ENCODE measurements around the gene FMO5.

FMO5 gene

DNA sequence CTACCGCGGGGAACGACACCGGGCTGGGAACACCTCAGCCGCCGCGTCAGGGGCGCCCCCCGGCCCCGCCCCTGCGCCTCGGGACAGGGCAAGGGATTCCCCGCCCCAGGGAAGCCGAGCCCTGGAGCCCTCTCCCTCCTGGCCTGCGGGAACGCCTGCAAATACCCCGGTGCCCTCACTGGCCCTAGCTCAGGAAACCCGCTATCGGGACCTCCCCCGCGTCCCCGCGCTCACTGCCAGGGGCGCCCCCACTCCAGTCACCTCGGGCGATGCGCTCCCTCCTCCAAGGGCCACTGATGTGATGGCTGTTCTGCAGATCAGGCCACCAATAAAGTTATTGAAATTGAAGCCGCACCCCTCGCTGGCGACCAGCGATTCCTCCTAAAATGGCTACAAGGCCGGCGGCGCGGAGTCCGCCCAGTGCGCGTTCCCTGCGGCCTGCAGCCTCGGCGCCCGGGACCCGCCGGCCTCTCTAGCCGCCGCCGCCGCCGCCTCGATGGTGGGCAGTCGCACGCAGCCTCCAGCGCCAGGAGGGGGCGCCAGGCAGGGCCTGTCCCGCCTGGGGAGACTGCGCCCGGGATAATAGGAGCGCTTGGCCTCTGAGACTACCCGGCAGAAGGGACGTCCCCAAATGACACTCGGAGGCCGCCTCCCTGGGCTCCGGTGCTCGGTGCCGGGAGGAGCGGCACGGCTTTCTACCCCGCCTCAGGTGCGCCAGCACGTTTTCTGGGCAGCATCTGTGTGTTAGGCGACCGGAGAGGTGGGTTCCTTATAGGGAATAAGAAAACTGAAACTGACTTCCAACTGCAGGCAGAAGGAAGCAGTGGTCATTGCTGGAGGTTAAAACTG lies 52.7 kb downstream of the FMO5 start, which contains the start of gene PRKAB2 (continued):
- TF ChIP-seq, protein P1, sequence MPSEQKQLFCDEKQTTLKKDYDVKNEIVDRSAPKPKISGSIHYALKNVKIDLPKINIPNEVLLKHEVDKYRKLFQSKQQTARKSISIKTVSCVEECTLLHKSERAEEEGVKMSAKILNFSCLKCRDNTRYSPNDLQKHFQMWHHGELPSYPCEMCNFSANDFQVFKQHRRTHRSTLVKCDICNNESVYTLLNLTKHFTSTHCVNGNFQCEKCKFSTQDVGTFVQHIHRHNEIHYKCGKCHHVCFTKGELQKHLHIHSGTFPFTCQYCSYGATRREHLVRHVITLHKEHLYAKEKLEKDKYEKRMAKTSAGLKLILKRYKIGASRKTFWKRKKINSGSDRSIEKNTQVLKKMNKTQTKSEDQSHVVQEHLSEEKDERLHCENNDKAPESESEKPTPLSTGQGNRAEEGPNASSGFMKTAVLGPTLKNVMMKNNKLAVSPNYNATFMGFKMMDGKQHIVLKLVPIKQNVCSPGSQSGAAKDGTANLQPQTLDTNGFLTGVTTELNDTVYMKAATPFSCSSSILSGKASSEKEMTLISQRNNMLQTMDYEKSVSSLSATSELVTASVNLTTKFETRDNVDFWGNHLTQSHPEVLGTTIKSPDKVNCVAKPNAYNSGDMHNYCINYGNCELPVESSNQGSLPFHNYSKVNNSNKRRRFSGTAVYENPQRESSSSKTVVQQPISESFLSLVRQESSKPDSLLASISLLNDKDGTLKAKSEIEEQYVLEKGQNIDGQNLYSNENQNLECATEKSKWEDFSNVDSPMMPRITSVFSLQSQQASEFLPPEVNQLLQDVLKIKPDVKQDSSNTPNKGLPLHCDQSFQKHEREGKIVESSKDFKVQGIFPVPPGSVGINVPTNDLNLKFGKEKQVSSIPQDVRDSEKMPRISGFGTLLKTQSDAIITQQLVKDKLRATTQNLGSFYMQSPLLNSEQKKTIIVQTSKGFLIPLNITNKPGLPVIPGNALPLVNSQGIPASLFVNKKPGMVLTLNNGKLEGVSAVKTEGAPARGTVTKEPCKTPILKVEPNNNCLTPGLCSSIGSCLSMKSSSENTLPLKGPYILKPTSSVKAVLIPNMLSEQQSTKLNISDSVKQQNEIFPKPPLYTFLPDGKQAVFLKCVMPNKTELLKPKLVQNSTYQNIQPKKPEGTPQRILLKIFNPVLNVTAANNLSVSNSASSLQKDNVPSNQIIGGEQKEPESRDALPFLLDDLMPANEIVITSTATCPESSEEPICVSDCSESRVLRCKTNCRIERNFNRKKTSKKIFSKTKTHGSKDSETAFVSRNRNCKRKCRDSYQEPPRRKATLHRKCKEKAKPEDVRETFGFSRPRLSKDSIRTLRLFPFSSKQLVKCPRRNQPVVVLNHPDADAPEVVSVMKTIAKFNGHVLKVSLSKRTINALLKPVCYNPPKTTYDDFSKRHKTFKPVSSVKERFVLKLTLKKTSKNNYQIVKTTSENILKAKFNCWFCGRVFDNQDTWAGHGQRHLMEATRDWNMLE (tag by site-specific recombination; conservative IDR thresholded peaks at IDR 0.05; ENCODE audit: low read depth) = peak; percentile 33; the same call in 1 of the 2 replicates
- TF ChIP-seq TRIM28 (IDR thresholded peaks at IDR 0.05; ENCODE audit: borderline replicate concordance, low read length) = no peak
- peak; percentile 97 for TF ChIP-seq KLF10 (tag by site-specific recombination; IDR thresholded peaks at IDR 0.05)
- TF ChIP-seq ZNF132 (tag by site-specific recombination; IDR thresholded peaks at IDR 0.05; ENCODE audit: borderline replicate concordance) = no peak
- TF ChIP-seq, protein P2, sequence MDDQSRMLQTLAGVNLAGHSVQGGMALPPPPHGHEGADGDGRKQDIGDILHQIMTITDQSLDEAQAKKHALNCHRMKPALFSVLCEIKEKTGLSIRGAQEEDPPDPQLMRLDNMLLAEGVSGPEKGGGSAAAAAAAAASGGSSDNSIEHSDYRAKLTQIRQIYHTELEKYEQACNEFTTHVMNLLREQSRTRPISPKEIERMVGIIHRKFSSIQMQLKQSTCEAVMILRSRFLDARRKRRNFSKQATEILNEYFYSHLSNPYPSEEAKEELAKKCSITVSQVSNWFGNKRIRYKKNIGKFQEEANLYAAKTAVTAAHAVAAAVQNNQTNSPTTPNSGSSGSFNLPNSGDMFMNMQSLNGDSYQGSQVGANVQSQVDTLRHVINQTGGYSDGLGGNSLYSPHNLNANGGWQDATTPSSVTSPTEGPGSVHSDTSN (CRISPR knock-in tag; IDR thresholded peaks at IDR 0.05) = peak; percentile 88; the same call in 1 of the 2 replicates
- no peak for TF ChIP-seq GFI1B (tag by site-specific recombination; IDR thresholded peaks at IDR 0.05)
- TF ChIP-seq, protein P3, sequence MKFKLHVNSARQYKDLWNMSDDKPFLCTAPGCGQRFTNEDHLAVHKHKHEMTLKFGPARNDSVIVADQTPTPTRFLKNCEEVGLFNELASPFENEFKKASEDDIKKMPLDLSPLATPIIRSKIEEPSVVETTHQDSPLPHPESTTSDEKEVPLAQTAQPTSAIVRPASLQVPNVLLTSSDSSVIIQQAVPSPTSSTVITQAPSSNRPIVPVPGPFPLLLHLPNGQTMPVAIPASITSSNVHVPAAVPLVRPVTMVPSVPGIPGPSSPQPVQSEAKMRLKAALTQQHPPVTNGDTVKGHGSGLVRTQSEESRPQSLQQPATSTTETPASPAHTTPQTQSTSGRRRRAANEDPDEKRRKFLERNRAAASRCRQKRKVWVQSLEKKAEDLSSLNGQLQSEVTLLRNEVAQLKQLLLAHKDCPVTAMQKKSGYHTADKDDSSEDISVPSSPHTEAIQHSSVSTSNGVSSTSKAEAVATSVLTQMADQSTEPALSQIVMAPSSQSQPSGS (tag by site-specific recombination; IDR thresholded peaks at IDR 0.05; ENCODE audit: low read depth) = peak; percentile 3; the same call in 1 of the 2 replicates
- no peak for TF ChIP-seq ZNF792 (tag by site-specific recombination; IDR thresholded peaks at IDR 0.05)
- TF ChIP-seq ZNF221 (tag by site-specific recombination; IDR thresholded peaks at IDR 0.05; ENCODE audit: borderline replicate concordance) = no peak
- TF ChIP-seq, protein P4, sequence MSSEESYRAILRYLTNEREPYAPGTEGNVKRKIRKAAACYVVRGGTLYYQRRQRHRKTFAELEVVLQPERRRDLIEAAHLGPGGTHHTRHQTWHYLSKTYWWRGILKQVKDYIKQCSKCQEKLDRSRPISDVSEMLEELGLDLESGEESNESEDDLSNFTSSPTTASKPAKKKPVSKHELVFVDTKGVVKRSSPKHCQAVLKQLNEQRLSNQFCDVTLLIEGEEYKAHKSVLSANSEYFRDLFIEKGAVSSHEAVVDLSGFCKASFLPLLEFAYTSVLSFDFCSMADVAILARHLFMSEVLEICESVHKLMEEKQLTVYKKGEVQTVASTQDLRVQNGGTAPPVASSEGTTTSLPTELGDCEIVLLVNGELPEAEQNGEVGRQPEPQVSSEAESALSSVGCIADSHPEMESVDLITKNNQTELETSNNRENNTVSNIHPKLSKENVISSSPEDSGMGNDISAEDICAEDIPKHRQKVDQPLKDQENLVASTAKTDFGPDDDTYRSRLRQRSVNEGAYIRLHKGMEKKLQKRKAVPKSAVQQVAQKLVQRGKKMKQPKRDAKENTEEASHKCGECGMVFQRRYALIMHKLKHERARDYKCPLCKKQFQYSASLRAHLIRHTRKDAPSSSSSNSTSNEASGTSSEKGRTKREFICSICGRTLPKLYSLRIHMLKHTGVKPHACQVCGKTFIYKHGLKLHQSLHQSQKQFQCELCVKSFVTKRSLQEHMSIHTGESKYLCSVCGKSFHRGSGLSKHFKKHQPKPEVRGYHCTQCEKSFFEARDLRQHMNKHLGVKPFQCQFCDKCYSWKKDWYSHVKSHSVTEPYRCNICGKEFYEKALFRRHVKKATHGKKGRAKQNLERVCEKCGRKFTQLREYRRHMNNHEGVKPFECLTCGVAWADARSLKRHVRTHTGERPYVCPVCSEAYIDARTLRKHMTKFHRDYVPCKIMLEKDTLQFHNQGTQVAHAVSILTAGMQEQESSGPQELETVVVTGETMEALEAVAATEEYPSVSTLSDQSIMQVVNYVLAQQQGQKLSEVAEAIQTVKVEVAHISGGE (tag by site-specific recombination; conservative IDR thresholded peaks at IDR 0.05; ENCODE audit: low read depth) = peak; percentile 46
- TF ChIP-seq ZNF670 (tag by site-specific recombination; IDR thresholded peaks at IDR 0.05; ENCODE audit: low read depth) = no peak
- no peak for TF ChIP-seq ZNF23 (tag by site-specific recombination; IDR thresholded peaks at IDR 0.05; ENCODE audit: borderline replicate concordance)
- no peak for TF ChIP-seq SALL2 (tag by site-specific recombination; IDR thresholded peaks at IDR 0.05; ENCODE audit: borderline replicate concordance)
- TF ChIP-seq ZNF561 (tag by site-specific recombination; IDR thresholded peaks at IDR 0.05; ENCODE audit: borderline replicate concordance) = peak; percentile 96
- no peak for TF ChIP-seq ZNF112 (tag by site-specific recombination; IDR thresholded peaks at IDR 0.05)
- no peak for TF ChIP-seq ZNF664 (tag by site-specific recombination; IDR thresholded peaks at IDR 0.05)
- peak; percentile 98 for TF ChIP-seq KLF16 (tag by site-specific recombination; IDR thresholded peaks at IDR 0.05)
- no peak for TF ChIP-seq ZNF560 (tag by site-specific recombination; IDR thresholded peaks at IDR 0.05; ENCODE audit: borderline replicate concordance)
- peak; percentile 82 for TF ChIP-seq ZNF629 (tag by site-specific recombination; IDR thresholded peaks at IDR 0.05)
- peak; percentile 8; the same call in 1 of the 2 replicates for TF ChIP-seq BCL11A (tag by site-specific recombination; IDR thresholded peaks at IDR 0.05; ENCODE audit: low read depth)
- TF ChIP-seq KLF1 (tag by site-specific recombination; IDR thresholded peaks at IDR 0.05) = peak; percentile 94
- no peak for TF ChIP-seq ZNF624 (tag by site-specific recombination; IDR thresholded peaks at IDR 0.05)
